ENCODE results near the gene LPCAT1.

LPCAT1 gene

GRCh38 chr5:1554410-1554967, 30.7 kb upstream of the LPCAT1 start:
- no peak for DNase-seq (ENCODE audit: low read depth)

- DNase-seq (ENCODE audit: low read depth): no peak
Measured at GRCh38 chr5:1553539-1554409, 30.0 kb upstream of the LPCAT1 start.

GRCh38 chr5:1552521-1553255, 28.9 kb upstream of the LPCAT1 start:
- no peak for DNase-seq (ENCODE audit: low read depth)

- DNase-seq (ENCODE audit: low read depth): no peak
Measured at GRCh38 chr5:1551426-1552301, 27.9 kb upstream of the LPCAT1 start.

- DNase-seq (ENCODE audit: low read depth): no peak
Measured at GRCh38 chr5:1550287-1551076, 26.7 kb upstream of the LPCAT1 start.

- DNase-seq (ENCODE audit: low read depth): no peak
Measured at GRCh38 chr5:1549475-1550030, 25.8 kb upstream of the LPCAT1 start.

- DNase-seq (ENCODE audit: low read depth): no peak
Measured at GRCh38 chr5:1548702-1549474, 25.1 kb upstream of the LPCAT1 start.

GRCh38 chr5:1547655-1548054, 23.9 kb upstream of the LPCAT1 start:
- no peak for DNase-seq (ENCODE audit: low read depth)

GRCh38 chr5:1547236-1547635, 23.5 kb upstream of the LPCAT1 start:
- DNase-seq (ENCODE audit: low read depth): no peak

GRCh38 chr5:1546556-1546955, 22.8 kb upstream of the LPCAT1 start:
- DNase-seq (ENCODE audit: low read depth): no peak

GRCh38 chr5:1545805-1546355, 22.1 kb upstream of the LPCAT1 start:
- no peak for DNase-seq (ENCODE audit: low read depth)

GRCh38 chr5:1545126-1545804, 21.5 kb upstream of the LPCAT1 start:
- DNase-seq (ENCODE audit: low read depth): no peak

- DNase-seq (ENCODE audit: low read depth): no peak
Measured at GRCh38 chr5:1544294-1544961, 20.7 kb upstream of the LPCAT1 start.

GRCh38 chr5:1543398-1544293, 19.9 kb upstream of the LPCAT1 start:
- DNase-seq (ENCODE audit: low read depth): no peak

GRCh38 chr5:1542781-1543180, 19.0 kb upstream of the LPCAT1 start:
- peak; percentile 42 for DNase-seq (ENCODE audit: low read depth)

GRCh38 chr5:1541702-1542400, 18.1 kb upstream of the LPCAT1 start:
- DNase-seq (ENCODE audit: low read depth): no peak
